ENCODE data around the gene KIF1A.

- no peak for TF ChIP-seq CTCF (IDR thresholded peaks at IDR 0.05; ENCODE audit: low read length)
- TF ChIP-seq EZH2 (optimal IDR thresholded peaks at IDR 0.05; ENCODE audit: low read depth, low read length), result no peak
- no peak for TF ChIP-seq EZH2phosphoT487 (IDR thresholded peaks at IDR 0.05; ENCODE audit: low read length)
Observed at GRCh38 chr2:240814280-240814679, 5.7 kb downstream of the KIF1A start.

Data from MM.1S (cell line).